Epithelial cell of prostate (primary cell): ENCODE measurements around the gene EFCC1.

ENCODE experiments used
- DNase-seq: peaks from one replicate; pipeline ENCODE4 v3.0.0-alpha.2; 2011; ENCODE audit warnings: low read depth, low spot score
- H3K27ac ChIP-seq: fragments of 450-650 bp; 2 replicates; pipeline ENCODE4 v1.5.1; 2017; ENCODE audit warnings: mild to moderate bottlenecking

Gene EFCC1

DNA sequence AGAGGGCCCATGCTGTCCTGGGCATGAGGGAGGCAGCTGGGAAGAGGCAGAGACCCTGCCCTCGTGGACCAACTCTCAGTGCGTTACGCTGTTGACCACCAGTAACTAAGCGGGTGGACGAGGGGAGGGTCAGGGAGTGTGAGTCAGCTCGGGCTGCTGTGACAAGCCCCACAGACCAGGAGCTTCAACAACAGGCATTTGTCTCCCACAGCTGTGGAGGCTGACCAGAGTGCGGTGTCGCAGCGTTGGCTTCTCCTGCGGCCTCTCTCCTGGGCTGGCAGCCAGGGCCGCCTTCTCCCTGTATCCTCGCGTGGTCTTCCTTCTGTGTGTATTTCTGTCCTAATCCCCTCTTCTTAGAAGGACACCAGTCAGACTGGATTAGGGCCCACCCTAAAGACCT is 13.0 kb downstream of the EFCC1 start:
- no peak for DNase-seq
- H3K27ac ChIP-seq = no peak overlapping the region

DNA sequence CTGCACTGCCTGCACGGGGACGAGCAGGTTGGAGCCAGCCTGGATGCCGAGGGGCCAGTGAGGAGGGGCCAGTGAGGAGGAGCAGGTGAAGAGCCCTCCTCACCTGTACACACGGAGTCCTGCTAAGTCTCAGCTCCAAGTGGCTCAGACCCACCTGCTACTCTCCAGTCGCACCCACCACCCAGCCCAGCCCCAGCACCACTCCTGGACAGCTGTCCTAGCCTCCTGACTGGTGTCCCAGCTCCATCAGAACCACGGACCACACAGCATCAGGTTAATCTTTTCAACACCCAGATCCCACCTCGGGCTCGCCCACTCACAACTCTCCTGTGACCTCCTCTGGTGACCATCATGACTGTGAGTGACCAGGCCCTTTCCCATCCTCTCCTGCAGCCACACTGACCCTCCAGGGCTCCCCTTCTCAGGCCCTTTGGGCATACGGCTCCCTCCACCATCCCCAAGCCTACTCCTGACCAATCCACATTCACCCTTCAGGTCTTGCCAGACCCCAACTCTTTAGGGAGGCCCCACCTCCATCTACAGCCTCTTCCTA is 13.8 kb downstream of the EFCC1 start:
- no peak for DNase-seq
- H3K27ac ChIP-seq = no peak overlapping the region

DNA sequence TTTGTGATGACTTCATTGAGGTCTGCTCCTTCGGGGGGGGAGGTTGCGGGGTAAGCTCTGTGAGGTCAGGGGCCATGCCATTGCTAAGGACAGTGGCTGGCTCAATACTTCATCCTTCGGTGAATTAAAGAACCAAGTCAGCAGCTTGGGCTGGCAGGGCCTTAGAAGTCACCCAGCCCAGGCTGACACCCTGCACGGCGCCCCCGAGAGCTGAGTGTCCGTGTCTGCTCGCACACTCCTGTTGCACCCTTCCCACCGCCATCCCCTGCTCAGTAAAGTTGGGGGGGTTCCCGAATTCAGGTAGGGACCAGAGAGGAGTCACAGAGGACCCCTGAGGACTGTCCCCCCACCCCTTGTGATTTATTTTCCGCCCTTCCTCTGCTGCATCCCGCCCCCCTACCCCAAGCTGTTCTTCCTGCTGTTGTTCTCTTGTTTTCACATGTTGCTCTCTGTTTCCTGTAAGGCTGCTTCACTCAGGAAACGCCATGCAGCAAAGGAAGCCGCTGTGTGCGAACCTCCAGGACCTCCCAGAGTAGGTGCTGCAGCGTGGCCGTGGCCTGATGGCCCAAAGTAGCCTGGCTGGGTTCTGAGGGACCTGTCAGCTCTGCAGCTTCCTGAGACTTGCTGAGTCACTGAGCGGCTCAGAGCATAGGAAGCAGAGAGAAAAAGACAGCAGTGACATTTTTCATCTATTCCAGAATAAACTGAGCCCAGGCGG is 14.4 kb downstream of the EFCC1 start:
- no peak for DNase-seq
- H3K27ac ChIP-seq = no peak overlapping the region

DNA sequence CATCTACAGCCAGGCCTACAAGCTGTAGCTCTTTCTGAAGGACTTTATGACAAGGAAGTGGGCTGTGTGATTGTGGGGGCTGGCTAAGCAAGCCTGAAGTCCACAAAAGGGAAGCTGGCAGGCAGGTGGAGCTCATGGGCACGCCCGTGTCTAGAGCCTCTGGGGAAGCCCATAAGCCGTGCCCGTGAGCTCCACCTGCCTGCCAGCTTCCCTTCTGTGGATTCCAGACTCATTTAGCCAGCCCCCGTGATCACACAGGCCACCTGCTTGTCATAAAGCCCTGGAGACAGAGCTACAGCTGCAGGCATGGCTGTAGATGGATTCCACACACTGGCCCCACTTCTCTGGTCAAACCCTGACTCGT is 15.2 kb downstream of the EFCC1 start:
- H3K27ac ChIP-seq = no peak overlapping the region
- DNase-seq = no peak

DNA sequence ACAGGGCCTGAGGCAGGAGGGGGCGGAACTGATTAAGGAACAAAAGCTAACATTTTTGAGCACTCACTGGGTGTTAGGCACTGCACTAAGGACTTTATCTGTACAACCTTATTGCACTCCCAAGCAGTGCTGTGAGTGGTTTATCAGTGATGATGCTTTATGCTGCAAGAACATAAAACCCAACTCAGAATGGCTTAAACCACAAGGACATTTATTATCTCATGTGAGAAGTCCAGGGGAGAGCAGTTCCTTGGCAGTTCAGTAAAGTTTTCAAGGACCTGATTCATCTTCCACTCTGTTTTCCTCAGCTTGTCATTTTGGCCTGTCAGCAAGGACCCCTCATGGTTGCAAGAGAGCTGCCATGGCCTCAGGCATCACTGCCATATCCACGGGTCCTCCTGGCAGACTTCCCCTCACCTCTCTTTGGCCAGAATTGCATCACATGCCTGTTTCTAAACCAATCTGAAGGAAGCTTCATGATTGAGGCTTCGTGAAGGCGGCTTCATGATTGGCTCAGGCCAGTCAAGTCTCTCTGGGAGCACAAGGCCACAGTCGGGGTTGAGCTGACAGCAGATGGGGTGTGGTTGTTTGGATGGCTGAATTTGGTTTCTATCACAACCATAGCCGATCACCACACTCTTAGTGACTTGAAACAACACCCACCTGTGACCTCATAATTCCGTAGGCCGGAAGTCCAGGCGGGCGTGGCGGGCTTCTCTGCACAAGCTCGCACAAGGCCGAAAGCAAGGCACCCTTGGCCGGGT is 15.8 kb downstream of the EFCC1 start:
- DNase-seq = no peak
- H3K27ac ChIP-seq = no peak overlapping the region

DNA sequence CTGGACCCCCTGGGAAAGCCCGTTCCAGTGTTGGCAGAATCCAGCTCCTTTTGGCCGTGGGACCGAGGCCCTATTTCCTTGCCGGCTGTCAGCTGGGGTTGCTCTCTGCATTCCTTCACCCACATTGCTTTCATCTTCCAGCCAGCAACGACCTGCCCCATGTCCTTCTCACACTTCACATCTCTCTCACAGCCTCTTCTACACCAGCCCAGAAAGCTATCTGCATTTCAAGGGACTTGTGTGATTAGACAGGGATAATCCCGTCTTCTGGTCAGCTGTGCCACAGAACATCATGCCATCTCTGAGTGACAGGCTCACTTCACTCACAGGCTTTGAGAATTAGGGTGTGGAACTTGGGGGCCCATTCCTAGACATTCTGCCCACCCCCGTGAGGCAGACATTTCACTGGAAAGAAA is 16.4 kb downstream of the EFCC1 start:
- no peak overlapping the region for H3K27ac ChIP-seq

DNA sequence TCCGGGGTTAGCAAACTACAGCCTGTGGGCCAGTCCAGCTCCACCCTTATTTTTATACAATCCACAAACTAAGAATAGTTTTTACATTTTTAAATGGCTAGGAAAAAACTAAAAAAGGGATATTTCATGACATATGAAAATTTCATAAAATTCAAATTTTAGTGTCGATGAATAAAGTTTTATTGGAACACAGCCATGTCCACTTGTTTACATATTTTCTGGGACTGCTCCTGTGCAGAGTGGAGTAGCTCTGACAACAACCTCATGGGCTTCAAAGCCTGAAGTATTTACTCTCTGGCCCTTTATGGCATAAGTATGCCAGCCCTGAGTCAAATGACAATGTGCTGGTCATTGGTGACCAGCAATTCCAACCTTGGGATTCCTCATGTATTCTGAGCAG is 17.2 kb downstream of the EFCC1 start:
- no peak overlapping the region for H3K27ac ChIP-seq
- no peak for DNase-seq

More for the DNA sequence above, 16.4 kb downstream of the EFCC1 start:
- no peak for DNase-seq

DNA sequence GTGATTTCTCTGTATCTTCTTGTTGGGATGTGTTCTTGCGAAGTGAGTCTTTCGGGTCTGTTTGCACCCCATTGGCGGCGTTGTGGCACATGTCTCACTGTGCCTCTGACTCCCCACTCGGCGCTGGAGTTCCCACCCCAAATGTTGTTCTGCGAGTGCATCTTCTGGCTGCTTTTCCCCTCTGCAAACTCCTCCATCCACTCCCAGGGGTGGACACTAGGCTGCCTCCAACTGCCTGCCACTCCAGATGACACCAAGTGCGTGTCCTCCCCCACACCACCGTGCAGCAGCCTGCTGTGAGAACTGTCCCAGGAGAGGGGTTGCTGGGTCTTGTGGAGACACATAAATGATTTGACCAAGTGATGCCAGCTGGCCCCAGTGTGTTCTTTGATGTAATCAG is 17.6 kb downstream of the EFCC1 start:
- H3K27ac ChIP-seq = no peak overlapping the region
- no peak for DNase-seq

DNA sequence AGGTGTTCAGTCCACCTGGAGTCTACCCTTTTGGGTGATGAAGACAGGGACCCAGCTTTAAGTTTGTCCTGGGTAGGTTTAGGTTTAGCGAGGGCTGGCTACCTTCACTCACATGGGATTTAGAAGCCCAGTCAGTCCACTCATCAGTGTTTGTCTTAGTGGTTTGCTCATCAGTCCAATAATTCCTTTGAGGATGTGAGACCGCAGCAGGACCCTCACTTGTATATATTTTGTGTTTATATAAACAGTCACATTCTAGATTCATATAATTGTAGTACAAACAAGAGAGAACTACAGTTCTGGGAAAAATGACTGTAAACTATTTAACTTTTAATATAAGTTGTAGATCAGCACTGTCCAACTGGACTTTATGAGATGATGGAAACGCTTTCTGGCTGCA is 18.2 kb downstream of the EFCC1 start:
- DNase-seq = no peak
- no peak overlapping the region for H3K27ac ChIP-seq

DNA sequence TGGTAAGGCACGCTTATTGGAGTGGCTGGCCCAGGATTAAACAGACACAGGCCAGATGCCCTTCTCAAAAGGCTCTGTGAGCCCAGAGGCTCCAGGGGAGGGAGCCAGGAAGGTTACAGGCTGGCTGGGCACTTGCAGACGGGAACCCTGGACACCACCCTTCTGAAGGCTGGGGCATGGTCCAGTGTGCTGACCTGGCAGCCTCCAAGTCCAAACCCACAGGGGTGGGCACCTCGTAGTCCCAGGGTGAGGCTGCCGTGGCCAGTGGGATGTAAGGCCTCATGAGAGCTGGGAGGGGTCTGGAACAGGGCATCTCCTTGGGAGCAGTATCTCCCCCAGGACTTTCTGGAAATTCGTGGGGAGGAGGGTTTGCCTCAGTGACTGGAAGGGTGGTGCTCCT is 19.6 kb downstream of the EFCC1 start:
- DNase-seq = no peak
- no peak overlapping the region for H3K27ac ChIP-seq

DNA sequence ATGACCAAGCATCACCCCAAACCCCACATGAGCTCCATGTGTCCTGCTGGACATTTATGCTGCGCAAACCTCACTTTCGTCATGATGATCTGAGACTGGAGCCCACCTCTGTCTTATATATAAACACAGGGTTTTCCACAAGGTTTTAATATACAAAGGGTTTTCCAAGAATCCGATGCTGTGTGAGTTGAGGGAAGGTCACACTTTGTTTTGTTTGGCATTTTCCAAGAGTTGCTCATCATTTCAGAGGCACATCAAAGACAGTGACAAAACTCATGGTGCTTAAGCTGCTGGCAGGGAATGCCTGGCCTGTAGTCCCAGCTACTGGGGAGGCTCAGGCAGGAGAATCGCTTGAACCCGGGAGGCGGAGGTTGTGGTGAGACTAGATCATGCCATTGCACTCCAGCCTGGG is 20.0 kb downstream of the EFCC1 start:
- DNase-seq = no peak
- H3K27ac ChIP-seq = no peak overlapping the region

DNA sequence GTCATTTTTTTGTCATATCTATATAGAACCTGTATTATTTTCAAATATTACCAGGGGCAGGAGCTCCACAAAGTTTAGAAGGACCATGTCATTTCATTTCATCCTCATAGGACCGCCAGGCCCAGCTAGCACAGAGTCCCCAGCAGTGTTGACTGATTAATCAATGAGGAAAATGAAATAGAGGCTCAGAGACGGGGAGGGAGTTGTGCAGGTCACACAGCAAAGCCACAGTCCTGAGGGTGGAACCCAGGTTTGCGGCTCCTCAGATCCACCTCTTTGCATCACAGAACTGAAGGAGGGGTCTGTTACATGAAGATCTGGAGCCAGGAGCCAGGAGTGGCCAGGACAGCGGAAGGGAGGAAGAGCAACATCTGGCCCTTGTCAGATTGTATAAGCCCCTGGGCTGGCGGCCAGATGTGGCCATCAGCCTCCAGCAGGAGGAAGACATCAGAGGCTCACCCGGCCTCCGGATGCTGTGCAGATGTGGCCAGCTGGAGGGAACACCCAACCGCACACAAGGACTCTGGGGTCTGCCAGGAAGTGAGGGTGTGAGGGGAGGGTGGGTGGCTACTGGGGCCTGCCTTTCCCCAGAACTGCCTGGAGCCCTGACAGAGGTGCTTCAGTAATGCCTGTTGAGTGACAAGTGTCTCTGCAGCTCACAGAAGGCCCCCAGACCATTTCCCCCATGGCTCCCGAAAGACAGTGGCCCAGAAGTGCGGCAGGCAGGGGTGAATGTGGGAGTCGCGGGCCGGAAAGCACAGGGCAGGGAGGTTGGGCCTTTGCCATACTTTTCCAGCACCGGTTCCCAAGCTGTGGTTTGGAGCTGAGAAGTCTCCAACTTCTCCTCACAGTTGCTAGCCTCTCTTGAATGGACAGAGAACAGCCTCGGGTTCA is 21.3 kb downstream of the EFCC1 start:
- DNase-seq = no peak

DNA sequence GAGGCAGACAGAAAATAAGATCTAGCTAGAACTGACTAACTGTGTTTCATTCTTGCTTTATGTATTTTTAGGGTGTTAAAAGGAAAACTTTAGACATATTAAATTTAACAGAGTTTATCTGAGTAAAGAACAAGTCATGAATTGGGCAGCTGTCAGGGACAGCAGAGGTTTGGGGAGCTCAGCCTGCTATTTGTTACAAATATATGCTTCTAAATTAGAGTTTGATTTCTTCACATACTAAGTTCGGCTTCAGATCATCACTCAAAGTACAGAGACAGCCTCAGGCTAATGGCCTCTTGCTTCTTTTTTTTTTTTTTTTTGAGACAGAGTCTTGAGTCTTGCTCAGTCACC is 21.9 kb downstream of the EFCC1 start:
- no peak overlapping the region for H3K27ac ChIP-seq
- no peak for DNase-seq

More for the DNA sequence above, 21.3 kb downstream of the EFCC1 start:
- no peak overlapping the region for H3K27ac ChIP-seq

DNA sequence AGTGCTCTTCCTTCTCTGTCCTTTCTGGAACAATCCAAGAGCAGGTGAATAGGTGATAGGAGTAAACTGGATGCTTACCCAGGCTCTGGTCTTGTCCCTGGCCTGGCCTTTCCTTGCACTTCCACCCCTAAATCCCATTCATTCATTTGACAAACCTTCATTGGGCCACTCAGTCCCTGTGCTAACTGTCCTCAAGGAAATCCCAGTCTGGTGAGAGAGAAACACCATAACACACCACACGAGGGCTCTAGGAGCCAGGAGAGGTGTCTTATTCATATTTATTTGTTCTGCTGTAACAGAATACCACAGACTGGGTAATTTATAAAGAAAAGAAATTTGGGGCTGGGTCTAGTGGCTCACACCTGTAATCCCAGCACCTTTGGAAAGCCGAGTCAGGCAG is 22.8 kb downstream of the EFCC1 start:
- no peak overlapping the region for H3K27ac ChIP-seq
- DNase-seq = no peak

DNA sequence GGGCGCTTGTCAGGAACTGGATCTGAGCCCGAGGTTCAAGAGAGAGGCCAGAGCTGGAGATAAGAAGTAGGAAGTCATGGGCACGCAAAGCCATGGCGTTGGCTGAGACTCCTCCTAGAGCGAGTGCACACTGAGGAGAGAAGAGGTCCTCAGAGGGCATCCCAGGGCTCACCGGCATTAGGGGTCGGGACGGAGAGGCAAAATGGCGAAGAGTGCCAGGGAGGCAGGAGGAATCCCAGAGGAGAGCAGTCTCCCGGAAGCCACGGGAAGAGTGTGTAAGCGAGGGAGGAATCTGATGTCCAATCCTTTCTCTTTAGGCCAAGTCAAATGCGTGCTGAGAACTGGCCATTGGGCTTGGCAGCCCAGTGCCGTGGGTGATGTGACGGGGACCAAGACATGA is 24.0 kb downstream of the EFCC1 start:
- H3K27ac ChIP-seq = no peak overlapping the region
- DNase-seq = no peak

DNA sequence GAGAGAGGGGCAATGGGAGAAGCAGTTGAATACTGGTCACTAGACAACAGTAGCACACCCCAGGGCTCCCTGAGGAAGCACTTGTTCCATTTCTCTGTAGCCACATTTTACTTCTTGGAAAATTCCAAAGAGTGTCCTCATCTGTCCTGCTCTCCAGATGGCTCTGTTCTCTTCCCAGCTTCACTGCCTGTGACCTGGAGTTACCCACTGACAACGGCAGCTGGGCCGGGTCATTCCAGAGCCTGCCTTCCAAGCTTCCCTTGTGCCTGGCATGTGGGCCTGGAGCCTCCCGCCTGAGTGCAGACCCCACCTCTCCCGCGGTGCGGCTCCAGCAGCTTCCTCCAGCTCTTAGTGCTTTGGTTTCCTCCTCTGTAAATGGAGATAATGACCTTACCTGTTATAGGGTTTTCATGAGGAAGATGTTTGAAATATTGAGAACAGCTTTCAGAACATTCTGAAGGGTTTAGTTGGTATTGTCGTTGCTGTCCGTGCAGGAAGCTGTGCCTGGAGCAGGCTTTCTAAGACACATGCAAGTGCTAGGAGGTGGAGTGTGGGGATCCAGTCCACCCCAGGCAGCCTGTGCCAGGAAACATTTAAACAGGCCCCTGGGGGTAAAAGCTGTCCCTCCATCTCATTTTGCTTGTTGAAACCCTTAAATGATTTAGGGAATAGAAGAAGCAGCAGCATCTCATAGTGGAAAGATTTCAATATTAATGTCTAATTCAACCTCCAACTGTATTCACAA is 24.8 kb downstream of the EFCC1 start:
- no peak for DNase-seq
- no peak overlapping the region for H3K27ac ChIP-seq

DNA sequence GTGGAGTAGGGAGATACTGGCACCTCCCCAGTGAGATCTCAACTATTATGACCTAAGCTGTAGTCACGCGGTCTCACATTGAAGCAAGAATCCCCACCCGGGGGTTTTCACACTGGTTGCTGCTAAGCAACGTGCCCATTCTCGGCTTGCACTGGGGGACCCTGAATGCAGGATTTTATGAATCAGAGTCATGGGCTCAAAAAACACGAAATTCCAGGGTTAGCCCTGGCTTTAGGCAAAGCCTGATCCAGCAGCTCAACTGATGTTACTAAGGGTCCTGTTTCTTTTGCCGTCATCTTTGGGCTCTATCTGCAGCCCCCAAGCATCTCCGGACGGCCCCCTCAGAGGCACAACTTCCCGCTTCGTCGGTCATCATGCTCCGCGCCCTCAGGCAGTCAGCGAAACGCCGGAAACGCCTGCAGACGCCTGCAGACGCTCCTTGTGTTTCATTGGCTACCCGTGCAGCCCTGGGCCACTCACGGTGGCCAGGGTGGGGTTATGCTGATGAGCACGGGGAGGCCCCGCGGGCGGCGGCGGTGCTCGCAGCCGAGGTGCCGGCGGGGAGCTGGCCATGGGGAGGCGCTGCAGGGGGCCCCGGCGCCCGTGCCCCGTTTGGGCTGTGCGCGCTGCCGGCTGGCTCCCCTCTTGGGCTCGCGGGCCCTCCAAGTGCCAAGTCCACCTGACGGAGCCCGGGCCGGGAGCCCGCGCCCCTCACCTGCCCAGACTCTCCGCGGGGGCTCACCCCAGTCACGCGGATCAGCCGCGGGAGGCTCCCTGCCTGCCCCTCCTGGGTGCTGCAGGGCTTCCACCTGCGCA is 25.8 kb downstream of the EFCC1 start:
- peak; percentile 41 for DNase-seq
- no peak overlapping the region for H3K27ac ChIP-seq

DNA sequence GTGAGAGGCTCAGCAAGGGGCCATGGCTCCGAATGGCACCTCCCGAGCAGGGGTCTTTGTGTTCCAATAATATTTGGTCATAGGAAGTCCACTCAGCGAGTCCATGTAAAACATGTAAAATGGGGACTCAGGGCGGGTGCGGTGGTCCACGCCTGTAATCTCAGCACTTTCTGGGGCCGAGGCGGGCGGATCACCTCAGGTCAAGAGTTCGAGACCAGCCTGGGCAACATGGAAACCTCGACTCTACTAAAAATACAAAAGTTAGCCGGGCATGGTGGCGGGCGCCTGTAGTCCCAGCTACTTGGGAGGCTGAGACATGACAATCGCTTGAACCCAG is 26.4 kb downstream of the EFCC1 start:
- DNase-seq = no peak
- no peak overlapping the region for H3K27ac ChIP-seq

DNA sequence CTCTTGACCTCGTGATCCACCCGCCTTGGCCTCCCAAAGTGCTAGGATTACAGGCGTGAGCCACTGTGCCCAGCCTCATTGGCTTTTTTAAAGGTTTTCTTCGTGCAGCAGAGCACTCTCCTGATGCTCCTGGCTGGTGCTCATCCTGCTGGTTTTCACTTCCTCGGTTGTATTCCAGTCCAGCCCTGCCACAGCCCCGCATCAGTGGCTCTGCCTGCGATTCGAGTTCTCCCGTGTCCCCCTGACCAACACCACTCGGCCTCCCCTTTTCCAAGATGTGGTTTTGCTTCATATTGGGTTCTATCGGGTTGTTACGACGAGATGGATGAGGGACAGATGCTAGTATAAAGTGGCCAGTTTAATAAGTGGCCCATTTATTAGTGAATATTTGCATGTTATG is 27.8 kb downstream of the EFCC1 start:
- H3K27ac ChIP-seq = no peak overlapping the region
- DNase-seq = no peak
